Thyroid gland (tissue), 4 donors: ENCODE data around the gene SEMA6A.

Experiments
- POLR2A ChIP-seq, 2 donors: fragments of 450-650 bp; IDR thresholded peaks; one replicate each; pipeline ENCODE4 v1.6.1; 2017; ENCODE audit warnings: antibody characterized with exemption in 2 of 2, mild to moderate bottlenecking in 2 of 2, moderate library complexity in 1 of 2
- TF ChIP-seq, protein P1 (sequence below), 6 experiments: fragments of 200-600 bp in 3 of 6; fragments of 450-650 bp in 3 of 6; sonication (generic) in 3 of 6; IDR thresholded peaks; one replicate each; pipeline ENCODE4 v1.5.1; 2016 to 2019; ENCODE audit warnings: antibody characterized with exemption in 6 of 6, mild to moderate bottlenecking in 2 of 6, inconsistent platforms in 1 of 6, moderate library complexity in 1 of 6

DNA sequence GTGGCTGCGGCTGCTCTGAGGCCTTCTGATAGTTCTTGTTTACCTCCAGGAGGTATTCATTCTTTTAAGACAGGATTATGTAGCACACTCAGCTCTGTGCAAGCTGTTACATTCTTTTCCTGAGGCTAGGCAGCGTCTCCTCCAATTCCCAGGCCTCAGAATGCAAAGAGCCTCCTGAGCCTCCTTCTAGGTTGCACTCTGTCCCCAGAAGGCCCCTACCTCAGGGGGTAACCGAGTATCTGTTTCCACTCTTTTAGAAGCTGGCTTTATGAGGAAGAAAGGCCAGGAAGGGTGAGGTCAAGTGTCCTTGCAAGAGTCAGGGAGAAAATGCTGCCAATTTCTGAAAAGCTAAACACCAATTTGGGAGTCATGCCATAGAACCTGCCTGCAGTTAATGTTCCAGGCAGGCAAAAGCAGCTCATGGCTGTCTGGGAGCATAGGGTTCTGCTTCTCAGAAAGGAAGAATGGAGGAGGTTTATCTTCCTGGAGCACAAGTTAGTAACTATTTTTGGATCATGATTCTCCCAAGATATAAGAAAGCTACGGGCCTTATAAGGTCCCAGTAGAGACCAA lies 178.9 kb downstream of the SEMA6A start:
- TF ChIP-seq, protein P1, sequence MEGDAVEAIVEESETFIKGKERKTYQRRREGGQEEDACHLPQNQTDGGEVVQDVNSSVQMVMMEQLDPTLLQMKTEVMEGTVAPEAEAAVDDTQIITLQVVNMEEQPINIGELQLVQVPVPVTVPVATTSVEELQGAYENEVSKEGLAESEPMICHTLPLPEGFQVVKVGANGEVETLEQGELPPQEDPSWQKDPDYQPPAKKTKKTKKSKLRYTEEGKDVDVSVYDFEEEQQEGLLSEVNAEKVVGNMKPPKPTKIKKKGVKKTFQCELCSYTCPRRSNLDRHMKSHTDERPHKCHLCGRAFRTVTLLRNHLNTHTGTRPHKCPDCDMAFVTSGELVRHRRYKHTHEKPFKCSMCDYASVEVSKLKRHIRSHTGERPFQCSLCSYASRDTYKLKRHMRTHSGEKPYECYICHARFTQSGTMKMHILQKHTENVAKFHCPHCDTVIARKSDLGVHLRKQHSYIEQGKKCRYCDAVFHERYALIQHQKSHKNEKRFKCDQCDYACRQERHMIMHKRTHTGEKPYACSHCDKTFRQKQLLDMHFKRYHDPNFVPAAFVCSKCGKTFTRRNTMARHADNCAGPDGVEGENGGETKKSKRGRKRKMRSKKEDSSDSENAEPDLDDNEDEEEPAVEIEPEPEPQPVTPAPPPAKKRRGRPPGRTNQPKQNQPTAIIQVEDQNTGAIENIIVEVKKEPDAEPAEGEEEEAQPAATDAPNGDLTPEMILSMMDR (IDR thresholded peaks at IDR 0.05): no peak
- no peak for TF ChIP-seq POLR2A (IDR thresholded peaks at IDR 0.05)
